ENCODE measurements around the gene NAGA. TPM values are rescaled to one million over a fixed set of nuclear protein-coding genes. Genes with fewer than 3 reads are reported as not detected.

NAGA gene
- total RNA-seq, 1 donor from 2014 or later = 20.2 TPM

- H3K36me3 Mint-ChIP-seq (ENCODE audit: low read depth) = no peaks in the 10 kb centered on the region
- no peaks in the 10 kb centered on the region for H3K4me1 Mint-ChIP-seq (ENCODE audit: low read depth)
- no peak for TF ChIP-seq CTCF (IDR thresholded peaks at IDR 0.05)
- DNase-seq (ENCODE audit: low spot score) = no peak
- H3K27me3 Mint-ChIP-seq (ENCODE audit: low read depth) = peaks cover 22% of the 10 kb centered on the region
- H3K9me3 Mint-ChIP-seq (ENCODE audit: low read depth) = no peaks in the 10 kb centered on the region
- H3K4me3 Mint-ChIP-seq (ENCODE audit: unreplicated experiment) = no peak overlapping the region
- H3K27ac Mint-ChIP-seq (ENCODE audit: unreplicated experiment) = no peak overlapping the region
These were observed 49.0 kb downstream of the NAGA start for GRCh38 chr22:42021571-42021970.

GRCh38 chr22:42018224-42018623 lies 52.4 kb downstream of the NAGA start:
- no peak overlapping the region for H3K27ac Mint-ChIP-seq (ENCODE audit: unreplicated experiment)
- no peaks in the 10 kb centered on the region for H3K9me3 Mint-ChIP-seq (ENCODE audit: low read depth)
- H3K4me3 Mint-ChIP-seq (ENCODE audit: unreplicated experiment) = no peak overlapping the region
- H3K27me3 Mint-ChIP-seq (ENCODE audit: low read depth) = peaks cover 41% of the 10 kb centered on the region
- no peaks in the 10 kb centered on the region for H3K4me1 Mint-ChIP-seq (ENCODE audit: low read depth)
- no peak for TF ChIP-seq CTCF (IDR thresholded peaks at IDR 0.05)
- no peak for DNase-seq (ENCODE audit: low spot score)
- no peaks in the 10 kb centered on the region for H3K36me3 Mint-ChIP-seq (ENCODE audit: low read depth)

DNA sequence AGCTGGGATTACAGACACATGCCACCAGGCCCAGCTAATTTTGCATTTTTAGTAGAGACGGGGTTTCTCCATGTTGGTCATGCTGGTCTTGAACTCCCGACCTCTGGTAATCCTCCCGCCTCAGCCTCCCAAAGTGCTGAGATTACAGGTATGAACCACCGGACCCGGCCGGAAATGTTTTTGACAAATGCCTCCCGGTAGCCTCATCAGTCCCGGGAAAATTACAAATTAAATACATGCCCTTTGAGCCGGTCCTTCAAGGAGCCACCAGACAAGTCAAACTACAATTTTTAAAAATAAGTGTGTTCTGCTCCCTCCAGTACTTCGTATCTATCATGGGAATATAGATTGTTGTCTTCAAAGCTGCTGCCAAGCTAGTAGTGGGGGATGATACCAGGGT lies 54.5 kb downstream of the NAGA start:
- H3K4me1 Mint-ChIP-seq (ENCODE audit: low read depth) = no peaks in the 10 kb centered on the region
- no peak overlapping the region for H3K4me3 Mint-ChIP-seq (ENCODE audit: unreplicated experiment)
- no peaks in the 10 kb centered on the region for H3K9me3 Mint-ChIP-seq (ENCODE audit: low read depth)
- no peaks in the 10 kb centered on the region for H3K36me3 Mint-ChIP-seq (ENCODE audit: low read depth)
- H3K27me3 Mint-ChIP-seq (ENCODE audit: low read depth) = peaks cover 43% of the 10 kb centered on the region
- no peak for TF ChIP-seq CTCF (IDR thresholded peaks at IDR 0.05)
- H3K27ac Mint-ChIP-seq (ENCODE audit: unreplicated experiment) = no peak overlapping the region
- no peak for DNase-seq (ENCODE audit: low spot score)

DNA sequence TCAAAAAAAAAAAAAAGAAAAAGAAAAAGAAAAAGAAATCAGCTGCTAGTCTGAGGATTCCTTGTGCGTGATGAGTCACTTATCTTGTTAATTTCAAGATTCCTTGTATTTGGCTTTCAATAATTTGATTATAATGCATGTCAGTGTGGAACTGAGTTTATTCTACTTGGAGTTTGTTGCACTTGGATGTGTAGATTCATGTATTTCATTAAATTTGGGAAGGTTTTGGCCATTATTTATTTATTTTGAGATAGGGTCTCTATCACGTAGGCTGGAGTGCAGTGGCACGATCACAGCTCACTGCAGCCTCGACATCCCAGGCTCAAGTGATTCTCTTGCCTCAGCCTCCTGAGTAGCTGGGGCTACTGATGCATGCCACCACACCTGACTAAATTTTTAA lies 57.2 kb downstream of the NAGA start:
- H3K9me3 Mint-ChIP-seq (ENCODE audit: low read depth) = peaks cover 15% of the 10 kb centered on the region
- no peaks in the 10 kb centered on the region for H3K4me1 Mint-ChIP-seq (ENCODE audit: low read depth)
- no peak for DNase-seq (ENCODE audit: low spot score)
- H3K4me3 Mint-ChIP-seq (ENCODE audit: unreplicated experiment) = no peak overlapping the region
- TF ChIP-seq CTCF (IDR thresholded peaks at IDR 0.05) = no peak
- no peak overlapping the region for H3K27ac Mint-ChIP-seq (ENCODE audit: unreplicated experiment)
- peaks cover 7% of the 10 kb centered on the region for H3K36me3 Mint-ChIP-seq (ENCODE audit: low read depth)
- H3K27me3 Mint-ChIP-seq (ENCODE audit: low read depth) = peaks cover 33% of the 10 kb centered on the region

DNA sequence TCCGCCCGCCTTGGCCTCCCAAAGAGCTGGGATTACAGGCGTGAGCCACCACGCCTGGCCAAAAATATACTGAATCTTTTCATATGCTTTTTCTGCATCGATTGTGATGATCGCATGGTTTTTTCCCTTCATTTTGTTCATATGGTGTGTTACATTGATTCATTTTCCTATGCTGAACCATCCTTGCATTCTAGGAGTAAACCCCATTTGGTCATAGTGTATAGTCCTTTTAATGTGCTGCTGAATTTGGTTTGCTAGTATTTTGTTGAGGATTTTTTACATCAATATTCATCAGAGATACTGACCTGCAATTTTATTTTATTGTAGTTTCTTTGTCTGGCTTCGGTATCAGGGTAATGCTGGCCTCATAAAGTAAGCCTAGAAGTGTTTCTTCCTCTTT lies 59.8 kb downstream of the NAGA start:
- no peaks in the 10 kb centered on the region for H3K4me1 Mint-ChIP-seq (ENCODE audit: low read depth)
- H3K27ac Mint-ChIP-seq (ENCODE audit: unreplicated experiment) = no peak overlapping the region
- DNase-seq (ENCODE audit: low spot score) = no peak
- H3K9me3 Mint-ChIP-seq (ENCODE audit: low read depth) = peaks cover 15% of the 10 kb centered on the region
- no peak for TF ChIP-seq CTCF (IDR thresholded peaks at IDR 0.05)
- H3K4me3 Mint-ChIP-seq (ENCODE audit: unreplicated experiment) = no peak overlapping the region
- H3K36me3 Mint-ChIP-seq (ENCODE audit: low read depth) = peaks cover 7% of the 10 kb centered on the region
- H3K27me3 Mint-ChIP-seq (ENCODE audit: low read depth) = peaks cover 27% of the 10 kb centered on the region

Other genes starting within 250 kb of the NAGA start
- 91.3 to 106 TPM (median 100 TPM) in 3 replicates for gene SREBF2, start 237.7 kb downstream of the NAGA start, total RNA-seq
- not detected in 3 replicates for gene SHISA8, start 155.7 kb downstream of the NAGA start, total RNA-seq
- gene TNFRSF13C, start 144.0 kb downstream of the NAGA start, total RNA-seq = 0.07 to 0.56 TPM (median 0.21 TPM) in 3 replicates
- gene CENPM, start 123.7 kb downstream of the NAGA start, total RNA-seq = 3.3 to 9.3 TPM (median 3.3 TPM) in 3 replicates
- 0.87 to 0.92 TPM (median 0.92 TPM) in 3 replicates for gene SEPTIN3, start 101.4 kb downstream of the NAGA start, total RNA-seq
- gene WBP2NL, start 72.0 kb downstream of the NAGA start, total RNA-seq = not detected in 3 replicates
- gene PHETA2, start 3.4 kb upstream of the NAGA start, total RNA-seq = 1.4 to 2.2 TPM in 2 of 3 replicates, not detected in the other
- 54.1 to 56.1 TPM (median 55.0 TPM) in 3 replicates for gene SMDT1, start 8.9 kb upstream of the NAGA start, total RNA-seq
- 62.2 to 70.7 TPM (median 66.3 TPM) in 3 replicates for gene NDUFA6, start 20.0 kb upstream of the NAGA start, total RNA-seq
- gene CYP2D6, start 60.0 kb upstream of the NAGA start, total RNA-seq = 0.75 to 1.7 TPM (median 0.95 TPM) in 3 replicates
- gene TCF20, start 199.8 kb upstream of the NAGA start, total RNA-seq = 27.3 to 35.1 TPM (median 31.0 TPM) in 3 replicates

Data from chondrocyte (in vitro differentiated cells).